Measurements from ENCODE around the gene C2CD2. TPM values are rescaled to one million over a fixed set of nuclear protein-coding genes. Genes with fewer than 3 reads are reported as not detected.

Gene C2CD2
- total and polyA plus RNA-seq, 10 of the 15 experiments (the other 5 are each of a cell fraction or from before 2014, with no cell fraction given) = 2.2 to 30.9 (median 9.9) TPM

DNA sequence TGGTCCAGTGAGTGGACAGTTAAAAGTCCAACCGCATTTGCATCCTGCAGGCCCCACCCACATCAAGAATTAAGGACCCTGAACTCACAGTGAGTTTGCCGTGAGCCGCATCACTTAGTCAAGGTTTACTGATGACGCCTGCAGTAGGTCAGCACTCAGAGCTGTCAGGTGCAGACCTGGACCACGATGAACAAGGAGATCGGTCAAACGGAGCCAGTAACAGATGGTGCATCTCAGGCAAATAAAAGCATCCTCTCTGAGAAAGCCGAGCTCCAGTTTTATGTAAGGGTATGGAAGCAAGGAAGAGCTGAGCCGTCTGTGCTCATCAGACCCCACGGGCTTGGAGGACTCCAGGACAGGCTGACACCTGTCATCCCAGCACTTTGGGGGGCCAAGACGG is 79.2 kb downstream of the C2CD2 start:
- no peak for TF ChIP-seq NBN (IDR thresholded peaks at IDR 0.05)
- no peak for TF ChIP-seq CBFB (IDR thresholded peaks at IDR 0.05; ENCODE audit: low read depth)
- no peak for TF ChIP-seq RELA (IDR thresholded peaks at IDR 0.05; ENCODE audit: borderline replicate concordance, partially characterized antibody)
- TF ChIP-seq, protein P1, sequence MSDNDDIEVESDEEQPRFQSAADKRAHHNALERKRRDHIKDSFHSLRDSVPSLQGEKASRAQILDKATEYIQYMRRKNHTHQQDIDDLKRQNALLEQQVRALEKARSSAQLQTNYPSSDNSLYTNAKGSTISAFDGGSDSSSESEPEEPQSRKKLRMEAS (IDR thresholded peaks at IDR 0.05; ENCODE audit: low read depth, low read length) = no peak
- TF ChIP-seq, protein P2, sequence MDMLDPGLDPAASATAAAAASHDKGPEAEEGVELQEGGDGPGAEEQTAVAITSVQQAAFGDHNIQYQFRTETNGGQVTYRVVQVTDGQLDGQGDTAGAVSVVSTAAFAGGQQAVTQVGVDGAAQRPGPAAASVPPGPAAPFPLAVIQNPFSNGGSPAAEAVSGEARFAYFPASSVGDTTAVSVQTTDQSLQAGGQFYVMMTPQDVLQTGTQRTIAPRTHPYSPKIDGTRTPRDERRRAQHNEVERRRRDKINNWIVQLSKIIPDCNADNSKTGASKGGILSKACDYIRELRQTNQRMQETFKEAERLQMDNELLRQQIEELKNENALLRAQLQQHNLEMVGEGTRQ (IDR thresholded peaks at IDR 0.05; ENCODE audit: borderline replicate concordance, low read depth, low read length) = no peak
- TF ChIP-seq SP1 (IDR thresholded peaks at IDR 0.05; ENCODE audit: low read depth, low read length) = no peak
- TF ChIP-seq, protein P3, sequence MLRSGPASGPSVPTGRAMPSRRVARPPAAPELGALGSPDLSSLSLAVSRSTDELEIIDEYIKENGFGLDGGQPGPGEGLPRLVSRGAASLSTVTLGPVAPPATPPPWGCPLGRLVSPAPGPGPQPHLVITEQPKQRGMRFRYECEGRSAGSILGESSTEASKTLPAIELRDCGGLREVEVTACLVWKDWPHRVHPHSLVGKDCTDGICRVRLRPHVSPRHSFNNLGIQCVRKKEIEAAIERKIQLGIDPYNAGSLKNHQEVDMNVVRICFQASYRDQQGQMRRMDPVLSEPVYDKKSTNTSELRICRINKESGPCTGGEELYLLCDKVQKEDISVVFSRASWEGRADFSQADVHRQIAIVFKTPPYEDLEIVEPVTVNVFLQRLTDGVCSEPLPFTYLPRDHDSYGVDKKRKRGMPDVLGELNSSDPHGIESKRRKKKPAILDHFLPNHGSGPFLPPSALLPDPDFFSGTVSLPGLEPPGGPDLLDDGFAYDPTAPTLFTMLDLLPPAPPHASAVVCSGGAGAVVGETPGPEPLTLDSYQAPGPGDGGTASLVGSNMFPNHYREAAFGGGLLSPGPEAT (IDR thresholded peaks at IDR 0.05; ENCODE audit: low read depth) = no peak
- TF ChIP-seq, protein P4, sequence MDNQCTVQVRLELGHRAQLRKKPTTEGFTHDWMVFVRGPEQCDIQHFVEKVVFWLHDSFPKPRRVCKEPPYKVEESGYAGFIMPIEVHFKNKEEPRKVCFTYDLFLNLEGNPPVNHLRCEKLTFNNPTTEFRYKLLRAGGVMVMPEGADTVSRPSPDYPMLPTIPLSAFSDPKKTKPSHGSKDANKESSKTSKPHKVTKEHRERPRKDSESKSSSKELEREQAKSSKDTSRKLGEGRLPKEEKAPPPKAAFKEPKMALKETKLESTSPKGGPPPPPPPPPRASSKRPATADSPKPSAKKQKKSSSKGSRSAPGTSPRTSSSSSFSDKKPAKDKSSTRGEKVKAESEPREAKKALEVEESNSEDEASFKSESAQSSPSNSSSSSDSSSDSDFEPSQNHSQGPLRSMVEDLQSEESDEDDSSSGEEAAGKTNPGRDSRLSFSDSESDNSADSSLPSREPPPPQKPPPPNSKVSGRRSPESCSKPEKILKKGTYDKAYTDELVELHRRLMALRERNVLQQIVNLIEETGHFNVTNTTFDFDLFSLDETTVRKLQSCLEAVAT (IDR thresholded peaks at IDR 0.05) = no peak
- no peak for TF ChIP-seq PAX5 (IDR thresholded peaks at IDR 0.05; ENCODE audit: borderline replicate concordance, low read depth, low read length)
- no peak for TF ChIP-seq TCF3 (IDR thresholded peaks at IDR 0.05; ENCODE audit: borderline replicate concordance, insufficient read depth, low read depth, low read length)
- TF ChIP-seq RBBP5 (conservative IDR thresholded peaks at IDR 0.05) = no peak
- no peak for TF ChIP-seq POLR2AphosphoS2 (IDR thresholded peaks at IDR 0.05; ENCODE audit: low read depth, low read length)
- TF ChIP-seq, protein P5, sequence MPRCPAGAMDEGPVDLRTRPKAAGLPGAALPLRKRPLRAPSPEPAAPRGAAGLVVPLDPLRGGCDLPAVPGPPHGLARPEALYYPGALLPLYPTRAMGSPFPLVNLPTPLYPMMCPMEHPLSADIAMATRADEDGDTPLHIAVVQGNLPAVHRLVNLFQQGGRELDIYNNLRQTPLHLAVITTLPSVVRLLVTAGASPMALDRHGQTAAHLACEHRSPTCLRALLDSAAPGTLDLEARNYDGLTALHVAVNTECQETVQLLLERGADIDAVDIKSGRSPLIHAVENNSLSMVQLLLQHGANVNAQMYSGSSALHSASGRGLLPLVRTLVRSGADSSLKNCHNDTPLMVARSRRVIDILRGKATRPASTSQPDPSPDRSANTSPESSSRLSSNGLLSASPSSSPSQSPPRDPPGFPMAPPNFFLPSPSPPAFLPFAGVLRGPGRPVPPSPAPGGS (IDR thresholded peaks at IDR 0.05; ENCODE audit: borderline replicate concordance, insufficient read depth, low read depth, low read length, poor library complexity, severe bottlenecking) = no peak
- no TSS peak for BruUV-seq (replicated peaks)
- DNase-seq (ENCODE audit: low read depth, low spot score) = no peak
- Histone ChIP-seq H3K9me3 (replicated peaks; ENCODE audit: control insufficient read depth, insufficient read depth, low read length) (no peaks in the 10 kb centered on the region), H3K4me2 (ENCODE audit: control insufficient read depth, insufficient read depth) (no peak overlapping the region), H3K27ac (ENCODE audit: control insufficient read depth, insufficient read depth) (no peak overlapping the region), H3K9ac (ENCODE audit: control insufficient read depth, insufficient read depth, low read length) (no peak overlapping the region), H3K27me3 (replicated peaks in 1 of 2; ENCODE audit: control insufficient read depth in 2 of 2, insufficient read depth in 2 of 2, low read length in 1 of 2) (no peaks in the 10 kb centered on the region), H2AFZ (ENCODE audit: control insufficient read depth, low read depth, low read length) (no peak overlapping the region), H3K4me3 (no peak overlapping the region), H4K20me1 (ENCODE audit: control insufficient read depth, insufficient read depth) (no peaks in the 10 kb centered on the region), H3K36me3 (ENCODE audit: control insufficient read depth in 2 of 2, insufficient read depth in 2 of 2, low read length in 1 of 2) (no peaks in the 10 kb centered on the region; a peak in 1 of 4 replicates), H3K4me1 (ENCODE audit: control insufficient read depth, insufficient read depth, low read length) (peaks cover 27% of the 10 kb centered on the region), H3K79me2 (ENCODE audit: control insufficient read depth, insufficient read depth, low read length) (peaks cover 49% of the 10 kb centered on the region)
- SMC1A ChIA-PET (ENCODE audit: uncharacterized antibody, unreplicated experiment) = interaction anchor here (1.2 to 1.6 kb wide), 4 partner anchors 10 to 58 kb away, joined by 3 to 5 read pairs (median 4); no protein-coding TSS in a partner anchor
- POLR2A ChIA-PET = interaction anchor here (0.8 kb wide), 1 partner anchor 50 kb away, joined by 3 read pairs; no protein-coding TSS in a partner anchor
- RAD21 ChIA-PET (ENCODE audit: unreplicated experiment) = no interaction called here
- no peak for ATAC-seq
- in situ Hi-C loops (cut with MboI) (no loop called here), intact Hi-C loops (cut with micrococcal nuclease; ENCODE audit: unreplicated experiment) (loop anchor here (5.0 kb wide), 1 partner anchor 133 kb away; no protein-coding TSS in a partner anchor)
- 81% methylated on average over 11 of the region's 11 CpGs for WGBS (ENCODE audit: insufficient coverage, insufficient replicate concordance, low lambda C conversion rate, missing lambda C conversion rate)
- CTCF ChIA-PET = interaction anchor here (0.8 kb wide), 1 partner anchor 48 kb away, joined by 3 read pairs; no protein-coding TSS in a partner anchor
- FAIRE-seq = no peak

Data from GM12878 (cell line).